Stimulated activated CD8-positive, alpha-beta memory T cell treated with anti-CD3 and anti-CD28 coated beads, Interleukin-15, amount 100 ng/mL, for 48 hours (primary cell): ENCODE data around the gene UBN1.

Experiments
- DNase-seq, 2 donors: peaks; one replicate each; pipeline ENCODE4 v3.0.0-alpha.2; 2020; ENCODE audit warnings: low read depth in 2 of 2

Gene UBN1

DNA sequence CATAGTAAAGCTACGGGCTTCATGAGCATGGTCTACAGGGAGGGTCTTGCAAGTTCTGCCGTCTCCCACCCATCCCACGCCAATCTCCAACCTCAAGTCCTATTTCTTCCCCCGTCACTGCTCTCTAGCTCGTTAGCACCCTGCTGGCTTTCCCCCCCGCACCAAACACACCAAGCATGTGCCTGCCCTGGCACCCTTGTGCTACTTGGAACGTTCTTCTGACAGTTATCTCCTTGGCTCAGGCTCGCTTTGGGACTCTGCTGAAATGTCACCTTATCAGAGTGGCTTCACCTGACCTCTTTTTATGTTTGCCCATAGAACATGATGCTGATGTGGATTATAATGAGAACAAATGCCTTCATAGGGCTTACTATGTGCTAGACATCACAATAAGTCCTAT is 22.1 kb upstream of the UBN1 start:
- DNase-seq = no peak

DNA sequence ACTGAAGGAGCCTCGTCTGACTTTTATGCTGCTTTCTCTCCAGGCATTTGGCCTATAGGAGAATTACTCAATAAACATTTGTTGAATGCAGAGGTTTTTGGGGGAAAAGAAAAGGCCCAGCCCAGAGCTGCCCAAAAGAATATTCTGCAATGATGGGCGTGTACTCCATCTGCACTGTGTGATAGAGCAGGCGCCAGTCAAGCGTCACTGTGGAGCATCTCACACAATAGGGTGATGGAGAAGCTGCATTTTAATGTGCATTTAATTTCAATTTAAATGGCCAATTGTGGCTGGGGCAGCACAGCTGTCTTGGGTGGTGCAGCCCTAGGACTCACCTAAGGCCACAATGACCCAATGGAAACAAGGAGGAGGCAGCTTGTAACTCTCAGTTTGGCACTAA is 20.8 kb upstream of the UBN1 start:
- no peak for DNase-seq

DNA sequence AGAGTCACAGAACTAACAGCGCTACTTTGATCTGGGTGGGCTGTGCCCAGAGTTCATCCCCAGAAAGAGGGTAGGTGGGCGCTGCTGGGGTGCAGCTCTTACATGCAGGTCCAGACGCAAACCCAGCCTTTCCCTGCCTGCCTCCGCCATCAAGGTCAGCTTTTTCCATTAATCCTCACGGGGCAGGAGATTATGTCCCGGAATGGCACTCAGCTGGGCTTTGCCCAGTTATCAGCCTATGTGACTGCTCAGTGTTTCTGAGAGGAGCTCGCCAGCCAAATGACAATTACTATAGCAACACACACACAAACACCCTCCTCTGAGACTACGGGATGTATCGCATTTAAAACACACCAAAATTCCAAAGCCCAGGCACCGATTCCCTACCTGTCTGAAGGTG is 20.3 kb upstream of the UBN1 start:
- no peak for DNase-seq

DNA sequence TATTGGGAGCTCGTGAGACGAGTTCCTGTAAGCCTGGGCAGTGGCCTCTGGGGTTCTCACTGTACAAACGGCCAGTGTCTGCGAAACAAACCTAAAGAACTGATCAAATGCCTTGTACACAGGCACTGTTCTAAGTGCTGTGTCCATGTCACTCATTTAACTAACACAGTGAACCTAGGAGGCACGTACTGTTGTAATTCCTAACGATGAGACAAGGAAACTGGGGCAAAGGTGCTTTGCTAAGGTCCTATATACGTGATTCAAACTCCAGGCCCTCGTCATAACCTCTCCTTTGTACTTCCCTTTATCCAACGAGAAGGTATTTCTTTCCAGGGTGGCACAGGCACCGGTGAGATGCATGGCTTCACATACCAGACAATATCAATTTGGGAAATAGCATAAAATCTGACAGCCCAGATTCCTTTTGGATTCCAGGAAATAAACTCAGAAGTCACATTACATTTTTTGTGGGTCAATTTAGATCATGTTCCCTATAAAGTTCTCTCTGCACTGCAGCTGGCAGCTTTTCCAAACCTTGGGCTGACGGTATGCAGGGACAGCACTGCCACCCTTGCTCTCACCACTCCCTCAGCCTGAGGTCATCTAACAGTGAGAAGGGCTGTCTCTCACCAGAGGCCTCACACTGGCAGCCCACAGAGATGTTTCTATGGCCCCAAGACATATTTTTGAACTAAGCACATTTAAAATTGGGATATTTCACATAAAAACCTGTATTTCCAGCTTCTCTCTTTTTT is 18.5 kb upstream of the UBN1 start:
- DNase-seq = no peak

DNA sequence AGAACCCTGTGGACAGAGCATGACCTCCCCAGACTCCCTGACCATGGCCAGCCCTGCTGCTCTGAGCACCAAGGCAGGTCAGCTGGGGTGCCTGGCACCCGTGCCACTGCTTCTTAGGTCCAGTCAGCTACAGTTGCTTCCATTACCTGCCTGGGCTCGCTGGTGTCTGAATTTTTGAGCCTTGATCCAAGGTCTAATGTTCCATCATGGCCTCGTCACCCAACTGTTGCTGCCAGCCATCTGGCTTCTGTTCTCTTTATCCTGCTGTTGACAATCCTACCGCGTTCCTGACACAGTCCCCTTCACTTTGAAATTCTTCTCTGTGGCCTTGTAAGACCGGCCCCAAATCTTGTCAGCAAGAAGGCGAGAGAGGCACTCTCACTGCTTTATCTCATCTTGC is 16.9 kb upstream of the UBN1 start:
- no peak for DNase-seq

DNA sequence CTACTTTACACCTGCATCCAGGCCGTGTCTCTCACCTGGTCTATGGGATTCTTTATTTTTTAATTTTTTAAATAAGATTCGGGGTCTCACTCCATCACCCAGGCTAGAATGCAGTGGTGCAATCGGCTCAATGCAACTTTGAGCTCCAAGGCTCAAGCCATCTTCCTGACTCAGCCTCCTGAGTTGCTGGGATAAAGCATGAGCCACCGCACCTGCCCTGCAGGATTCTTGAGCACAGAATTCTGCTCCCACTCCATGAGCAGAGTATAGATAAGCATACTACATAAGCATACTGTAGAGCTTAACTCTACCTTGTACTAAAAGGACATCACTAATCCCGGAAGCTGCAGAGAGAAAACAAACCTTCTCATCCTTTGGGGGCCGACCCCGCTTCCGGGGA is 15.7 kb upstream of the UBN1 start:
- no peak for DNase-seq

DNA sequence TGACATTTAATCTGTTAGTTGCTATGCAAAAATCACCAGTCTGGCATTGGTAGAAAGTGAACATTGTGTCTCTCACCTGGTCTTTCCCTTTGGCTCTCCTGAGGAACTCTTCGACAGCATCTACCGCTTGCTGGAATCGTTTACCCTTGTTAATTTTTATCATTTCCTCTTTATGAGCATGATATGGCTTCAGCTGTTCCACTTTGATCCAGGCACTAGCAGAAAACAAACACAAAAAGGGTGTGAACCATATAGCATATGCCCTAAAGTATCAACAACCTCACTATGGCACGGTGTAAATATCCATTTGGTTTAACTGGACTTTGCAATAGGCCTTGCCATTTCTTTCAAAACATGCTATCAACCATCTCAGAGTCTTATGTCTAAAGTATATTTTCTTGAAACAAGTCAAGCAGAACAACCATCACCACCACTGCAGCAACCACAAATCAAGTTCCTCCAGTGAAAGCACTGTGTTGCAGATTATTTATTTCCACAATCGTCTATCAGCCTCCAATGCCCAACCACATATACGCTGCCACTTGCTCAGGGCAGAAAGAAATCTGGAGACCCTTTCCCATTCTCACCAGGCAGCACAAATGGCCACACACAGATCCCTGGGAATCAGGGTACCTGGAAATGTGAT is 14.5 kb upstream of the UBN1 start:
- DNase-seq = no peak

DNA sequence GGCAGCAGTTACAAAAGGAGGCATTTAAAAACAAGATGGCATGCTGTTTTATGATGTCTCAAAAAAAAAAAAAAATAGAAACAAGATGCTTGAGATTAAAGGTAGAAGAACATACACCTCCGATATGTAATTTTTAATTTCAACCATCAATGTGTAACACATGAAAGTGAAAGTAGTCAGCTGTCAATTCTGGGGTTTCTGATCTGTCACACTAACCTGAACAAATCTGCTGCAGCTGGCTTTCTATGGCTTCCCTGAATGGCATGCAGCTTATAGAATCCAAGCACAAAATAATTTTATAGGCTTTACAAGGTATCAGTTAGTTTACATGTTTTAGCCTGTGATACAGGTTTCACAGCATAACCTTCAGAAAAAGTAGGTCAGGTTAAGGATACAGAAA is 13.7 kb upstream of the UBN1 start:
- no peak for DNase-seq

DNA sequence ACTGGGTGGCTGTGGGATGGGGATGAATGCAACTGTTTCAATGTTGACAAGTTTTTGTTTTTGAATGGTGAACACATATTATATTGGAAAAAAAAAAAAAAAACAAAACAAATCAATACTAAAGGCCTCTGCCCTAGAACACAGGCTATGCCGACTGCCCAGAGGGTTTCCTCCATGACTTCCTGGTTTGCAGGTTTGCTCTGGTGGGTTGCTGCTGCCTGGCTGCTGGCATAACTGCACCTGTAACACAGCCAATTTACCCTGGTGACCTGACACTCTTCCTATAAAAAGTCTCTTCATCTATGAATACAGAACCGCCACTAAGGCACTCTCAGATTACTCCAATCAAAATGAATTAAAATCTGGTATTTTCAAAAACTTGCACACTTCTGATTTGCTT is 10.6 kb upstream of the UBN1 start:
- no peak for DNase-seq

DNA sequence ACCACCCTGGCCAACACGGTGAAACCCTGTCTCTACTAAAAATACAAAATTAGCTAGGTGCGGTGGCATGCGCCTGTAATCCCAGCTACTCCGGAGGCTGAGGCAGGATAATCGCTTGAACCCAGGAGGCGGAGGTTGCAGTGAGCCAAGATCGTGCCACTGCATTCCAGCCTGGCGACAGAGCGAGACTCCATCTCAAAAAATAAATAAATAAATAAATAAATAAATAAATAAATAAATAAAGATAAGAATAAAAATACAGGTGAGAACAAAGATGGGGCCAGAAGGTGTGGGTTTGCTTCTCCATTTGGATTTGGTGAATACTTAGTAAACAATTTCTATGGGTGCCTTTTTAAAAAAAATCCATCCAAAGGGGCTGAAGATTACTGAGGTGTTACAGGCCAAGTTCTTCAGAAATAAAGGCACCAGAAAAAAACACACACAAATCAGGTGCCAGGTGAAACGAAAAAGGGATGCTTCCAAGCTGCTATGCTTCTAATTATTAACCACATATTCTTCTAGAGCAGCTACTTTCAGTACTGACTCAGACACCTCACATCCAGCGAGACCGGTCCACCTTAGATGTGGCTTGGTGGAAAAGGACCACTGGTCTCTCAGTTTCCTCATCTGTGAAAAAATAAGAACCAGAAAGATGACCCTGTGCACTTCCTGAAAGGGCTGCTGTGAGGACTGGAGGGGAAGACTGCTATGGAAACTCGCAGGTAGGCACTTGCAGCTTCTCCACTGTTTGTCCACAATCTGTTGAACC is 9.4 kb upstream of the UBN1 start:
- DNase-seq = no peak

DNA sequence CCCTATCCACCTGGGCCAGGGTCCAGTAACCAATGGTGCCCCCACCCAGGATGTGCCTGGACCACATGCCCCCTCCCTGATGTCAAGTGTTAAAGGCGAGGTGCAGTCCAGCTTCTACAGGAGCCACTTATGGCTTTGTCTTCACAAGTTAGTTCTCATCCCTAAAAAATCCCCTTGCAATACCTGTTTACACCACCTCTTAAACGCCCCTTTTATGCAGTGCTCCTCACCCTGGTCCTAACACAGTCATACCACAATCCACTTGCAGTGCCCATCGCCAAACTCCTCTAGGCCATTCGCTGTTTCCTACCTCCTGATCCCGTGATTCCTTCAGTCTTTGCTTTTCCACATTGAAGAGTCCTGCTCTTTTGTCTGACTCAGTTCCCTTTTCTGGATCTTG is 7.3 kb upstream of the UBN1 start:
- DNase-seq = no peak

DNA sequence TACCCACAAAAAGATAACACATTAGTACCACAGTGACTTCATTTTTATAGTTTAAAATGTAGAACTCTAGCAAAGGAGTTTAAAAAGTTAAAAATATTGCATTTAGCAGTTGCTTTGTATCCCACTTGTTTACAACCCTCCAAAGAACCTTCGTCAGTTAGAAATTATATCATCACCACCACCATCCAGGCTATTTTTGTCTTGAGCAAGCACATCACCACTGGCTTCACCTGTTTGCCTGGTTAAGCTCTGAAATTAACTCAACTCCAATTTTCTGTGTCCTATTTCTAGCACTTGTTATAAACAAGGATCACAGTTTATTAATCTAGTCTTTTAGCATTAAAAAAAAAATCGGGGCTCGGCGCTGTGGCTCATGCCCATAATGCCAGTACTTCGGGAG is 6.3 kb upstream of the UBN1 start:
- no peak for DNase-seq

DNA sequence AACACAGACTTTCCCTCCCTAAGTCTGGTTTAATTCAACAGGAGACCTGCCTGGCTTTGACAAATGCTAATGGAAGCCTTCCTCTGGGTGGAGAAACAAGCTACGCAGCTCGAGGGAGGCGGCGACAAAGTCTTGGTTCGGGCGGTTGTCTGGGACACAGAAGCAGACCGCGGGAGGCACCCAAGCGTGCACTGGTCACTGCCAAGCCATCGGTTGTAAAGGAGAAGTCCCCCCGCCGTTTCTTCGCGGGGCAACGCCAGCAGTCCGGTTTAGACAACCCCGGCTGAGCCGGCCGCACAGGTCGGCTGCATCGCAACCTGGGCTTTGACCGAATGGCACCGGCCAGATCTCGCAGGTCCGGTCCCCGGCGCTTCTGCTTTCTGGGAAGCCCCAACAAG is 779 bp upstream of the UBN1 start:
- DNase-seq = peak in 1 of 2 donors; percentile 3

DNA sequence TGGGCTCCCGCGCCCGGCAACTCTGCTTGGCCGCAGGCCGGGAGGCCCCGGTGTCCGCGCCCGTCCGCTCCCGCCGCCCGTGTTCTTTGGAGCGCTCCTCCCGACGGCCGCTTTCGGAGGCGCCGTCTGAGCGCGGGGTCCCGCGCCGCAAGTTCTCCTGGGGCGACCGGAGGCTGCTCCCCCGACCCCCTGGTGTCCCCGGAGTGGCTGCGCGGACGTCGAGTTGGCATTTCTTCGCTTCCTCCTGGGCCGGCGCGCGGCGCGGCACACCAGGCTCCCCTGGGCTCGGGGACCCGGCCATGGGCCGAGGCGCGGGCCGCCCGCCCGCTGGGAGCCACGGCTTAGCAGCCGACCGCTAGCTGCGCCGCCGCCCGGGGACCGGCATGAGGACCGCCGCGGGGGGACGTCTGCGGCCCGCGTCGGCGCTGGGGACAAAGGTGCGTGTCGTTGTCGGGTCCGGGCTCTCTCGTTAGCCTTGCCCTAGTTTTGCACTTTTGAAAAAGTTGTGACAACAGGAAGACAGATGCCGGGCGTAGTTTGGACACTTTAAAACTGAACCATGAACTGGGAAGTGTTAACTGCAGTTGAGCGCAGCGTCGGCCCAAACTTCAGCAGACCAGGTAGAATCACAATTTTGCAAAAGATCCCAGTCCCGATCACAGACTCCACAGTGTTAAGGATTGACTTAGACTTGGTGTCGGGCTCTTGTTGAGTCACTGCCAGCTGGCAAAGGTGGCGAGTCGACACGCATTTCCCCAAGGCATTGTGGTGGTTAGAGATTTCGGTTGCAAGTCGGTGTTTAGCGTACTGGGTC is 700 bp downstream of the UBN1 start:
- DNase-seq = peak; percentile 17 to 20

DNA sequence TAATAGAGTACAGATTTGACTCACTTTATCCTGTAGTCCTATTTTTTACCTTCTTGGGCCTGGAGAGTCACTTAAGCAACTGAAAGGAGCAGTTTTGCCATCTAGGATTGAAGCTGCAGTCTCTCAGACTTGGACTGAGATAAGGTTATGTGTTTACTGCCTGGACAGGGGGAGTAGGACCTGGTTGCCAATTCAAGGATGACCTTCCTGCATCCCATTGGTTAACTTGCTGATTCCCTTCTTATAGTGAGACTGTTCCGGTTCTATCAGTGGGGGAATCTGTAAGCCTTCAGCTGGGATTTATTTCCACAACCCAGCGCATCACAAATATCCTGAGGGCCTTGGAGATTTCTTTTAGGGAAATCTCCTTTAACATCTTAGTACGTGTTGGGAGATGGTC is 2.9 kb downstream of the UBN1 start:
- DNase-seq = no peak

DNA sequence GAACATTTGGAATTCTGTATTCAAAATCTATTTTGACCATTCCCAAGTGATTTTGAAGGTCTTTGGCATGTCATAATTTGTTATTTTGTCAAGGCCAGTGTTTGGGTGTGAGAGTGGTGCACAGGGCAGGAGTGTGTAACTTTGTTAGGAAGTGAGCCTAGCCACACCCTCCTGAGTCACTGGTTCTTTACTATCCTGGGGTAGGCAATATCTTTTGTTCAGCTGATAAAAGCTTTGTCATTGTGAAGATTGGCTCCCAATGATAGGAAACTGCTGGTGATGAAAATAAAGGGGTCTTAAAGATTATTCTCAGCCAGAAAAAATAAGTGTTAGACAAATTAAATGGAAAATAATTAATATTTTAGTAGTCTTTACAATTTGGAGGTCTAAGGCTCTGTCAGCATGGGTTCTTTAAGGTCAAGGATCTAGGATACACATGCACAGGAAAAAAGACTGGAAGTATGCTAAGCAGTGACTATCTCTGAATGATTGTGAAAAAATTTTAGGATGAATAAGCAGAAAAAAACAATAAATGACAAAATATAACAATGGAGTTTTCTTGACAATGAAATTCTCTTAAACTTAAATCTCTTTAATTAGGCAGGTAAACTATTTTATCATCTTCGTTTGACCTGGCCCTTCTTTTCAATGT is 5.1 kb downstream of the UBN1 start:
- DNase-seq = no peak

DNA sequence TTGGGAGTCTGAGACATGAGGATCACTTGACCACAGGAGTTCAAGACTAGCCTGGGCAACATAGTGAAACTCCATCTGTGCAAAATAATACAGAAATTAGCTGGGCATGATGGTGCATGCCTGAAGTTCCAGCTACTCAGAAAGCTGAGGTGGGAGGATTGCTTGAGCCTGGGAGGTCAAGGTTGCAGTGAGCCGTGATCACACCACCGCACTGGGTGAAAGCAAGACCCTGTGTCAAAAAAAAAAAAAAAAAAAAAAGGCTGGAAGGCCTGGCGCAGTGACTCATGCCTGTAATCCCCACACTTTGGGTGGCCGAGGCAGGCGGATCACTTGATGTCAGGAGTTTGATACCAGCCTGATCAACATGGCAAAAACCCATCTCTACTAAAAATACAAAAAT is 8.1 kb downstream of the UBN1 start:
- DNase-seq = no peak

DNA sequence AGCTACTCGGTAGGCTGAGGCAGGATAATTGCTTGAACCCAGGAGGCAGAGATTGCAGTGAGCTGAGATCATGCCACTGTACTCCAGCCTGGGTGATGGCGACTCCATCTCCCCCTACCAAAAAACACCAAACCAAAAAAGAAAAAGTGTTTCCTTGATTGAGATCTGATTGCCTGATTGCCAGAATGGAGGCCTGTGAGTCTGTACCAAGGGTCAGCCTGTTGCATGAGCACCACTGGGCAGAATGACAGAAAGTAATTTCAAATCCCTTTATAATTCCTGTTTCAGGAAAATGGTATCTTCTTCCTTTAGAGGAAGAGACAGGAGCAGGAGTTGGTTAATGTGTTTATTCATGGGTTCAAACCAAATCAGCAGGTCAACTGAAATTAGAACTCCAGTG is 8.5 kb downstream of the UBN1 start:
- no peak for DNase-seq

DNA sequence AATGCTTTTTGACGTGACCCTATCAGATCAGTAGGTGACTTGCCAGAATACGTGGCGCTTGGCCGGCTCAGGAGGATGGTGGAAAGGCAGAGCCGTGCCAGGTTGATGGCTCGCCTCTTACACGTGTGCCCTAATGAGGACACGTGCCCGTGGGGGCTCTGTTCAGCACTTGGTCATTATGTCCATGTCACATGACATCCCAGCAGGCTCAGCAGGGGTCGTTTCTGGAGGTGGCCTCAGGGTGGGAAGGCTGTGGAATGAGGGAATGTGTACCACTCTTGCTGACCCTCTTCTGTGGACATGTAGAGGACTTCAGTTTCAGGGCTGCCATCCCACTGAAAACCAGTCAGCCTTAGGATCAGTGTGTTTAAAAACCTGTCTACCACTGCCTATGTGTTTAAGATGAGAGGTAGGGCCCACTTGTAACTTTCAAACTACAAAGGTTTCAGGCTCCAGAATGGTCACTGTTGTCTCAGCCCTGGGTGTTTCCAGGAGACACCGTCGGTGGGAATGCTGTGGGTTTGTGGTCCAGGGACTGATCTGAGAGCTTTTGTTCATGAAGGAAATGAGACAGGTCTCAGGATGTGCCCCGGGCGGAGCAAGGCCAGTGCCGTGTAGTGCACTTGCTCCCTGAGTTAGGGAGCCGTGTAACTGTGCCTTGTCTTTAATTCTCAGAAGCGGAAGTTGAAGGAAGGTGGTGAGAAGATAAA is 12.1 kb downstream of the UBN1 start:
- no peak for DNase-seq

DNA sequence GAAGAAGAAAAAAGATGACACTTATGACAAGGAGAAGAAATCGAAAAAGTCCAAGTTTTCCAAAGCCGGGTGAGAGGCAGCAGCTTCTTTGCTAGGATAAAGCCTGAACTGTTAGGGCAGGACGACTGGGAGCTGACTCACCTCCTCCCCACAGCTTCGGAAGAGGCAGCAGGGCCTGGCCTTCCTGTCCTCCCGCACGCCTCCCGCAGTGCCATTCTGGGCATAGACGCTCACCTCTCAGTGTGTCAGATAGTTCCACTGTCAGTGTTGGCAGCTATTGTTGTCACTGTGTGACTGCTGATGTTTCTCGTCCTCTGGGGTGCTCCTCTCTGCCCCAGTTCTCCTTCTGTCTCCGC is 12.6 kb downstream of the UBN1 start:
- no peak for DNase-seq

DNA sequence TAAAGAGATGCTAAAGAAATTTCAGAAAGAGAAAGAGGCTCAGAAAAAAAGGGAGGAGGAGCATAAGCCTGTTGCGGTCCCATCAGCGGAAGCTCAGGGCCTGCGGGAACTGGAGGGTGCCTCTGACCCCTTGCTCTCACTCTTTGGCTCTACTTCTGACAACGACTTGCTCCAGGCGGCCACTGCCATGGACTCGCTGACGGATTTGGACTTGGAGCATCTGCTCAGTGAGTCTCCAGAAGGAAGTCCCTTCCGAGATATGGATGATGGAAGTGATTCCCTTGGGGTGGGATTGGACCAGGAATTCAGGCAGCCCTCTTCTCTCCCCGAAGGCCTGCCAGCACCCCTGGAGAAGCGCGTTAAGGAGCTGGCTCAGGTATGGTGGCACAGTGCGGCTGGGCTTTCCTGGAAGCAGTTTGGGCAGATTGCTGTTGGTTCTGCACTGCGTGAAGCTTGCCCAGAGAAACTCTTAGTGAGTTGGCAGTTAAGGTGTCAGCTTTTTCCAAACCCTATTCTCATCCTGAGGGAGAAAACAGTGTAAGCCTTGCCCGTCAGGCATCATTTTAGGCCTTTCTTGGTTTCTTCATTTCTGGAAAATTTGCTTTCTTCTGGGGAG is 13.6 kb downstream of the UBN1 start:
- no peak for DNase-seq
